Astrocyte of the cerebellum (primary cell): ENCODE results near the gene ACKR2.

ENCODE experiments used
- DNase-seq: peaks from one replicate; pipeline ENCODE4 v3.0.0-alpha.2; 2011; ENCODE audit warnings: low read depth
- H3K4me3 ChIP-seq: 2 replicates; pipeline ENCODE4 v1.5.1; 2011; ENCODE audit warnings: mild to moderate bottlenecking, low read depth, low read length, moderate library complexity
- CTCF ChIP-seq: IDR thresholded peaks from 2 replicates; pipeline ENCODE4 v1.5.1; 2012; ENCODE audit warnings: low read length, low read depth, moderate library complexity, mild to moderate bottlenecking; ENCODE audit errors: missing control alignments
- in situ Hi-C: cut with HindIII; loops from 2 replicates; pipeline ENCODE4 v1.10.0; 2017; ENCODE audit warnings: low sequenced_read_pairs

The ACKR2 gene

GRCh38 chr3:42874749-42875148 lies 65.5 kb downstream of the ACKR2 start:
- TF ChIP-seq CTCF, result no peak
- no peak overlapping the region for H3K4me3 ChIP-seq
- in situ Hi-C loops, result no loop called here

GRCh38 chr3:42875325-42876151 lies 66.3 kb downstream of the ACKR2 start, which contains the start of gene CYP8B1:
Gene CYP8B1, minus strand, starts transcription at chr3:42875879. Its CDS starts 63 bp downstream, at chr3:42875816.
- in situ Hi-C loops, result no loop called here
- no peak within 1 kb of the TSS for H3K4me3 ChIP-seq
- no peak for DNase-seq
- TF ChIP-seq CTCF, result no peak

More at GRCh38 chr3:42874749-42875148, 65.5 kb downstream of the ACKR2 start:
- no peak for DNase-seq

GRCh38 chr3:42876401-42876800 lies 67.2 kb downstream of the ACKR2 start:
- in situ Hi-C loops, result no loop called here
- H3K4me3 ChIP-seq, result no peak overlapping the region
- no peak for TF ChIP-seq CTCF
- no peak for DNase-seq

GRCh38 chr3:42876940-42877720 lies 67.9 kb downstream of the ACKR2 start:
- no peak overlapping the region for H3K4me3 ChIP-seq
- DNase-seq, result no peak
- in situ Hi-C loops, result no loop called here
- TF ChIP-seq CTCF, result no peak

- in situ Hi-C loops, result no loop called here
- no peak for TF ChIP-seq CTCF
- no peak for DNase-seq
- H3K4me3 ChIP-seq, result no peak overlapping the region
These were observed 68.6 kb downstream of the ACKR2 start for GRCh38 chr3:42877881-42878280.

- in situ Hi-C loops, result no loop called here
- DNase-seq, result no peak
- no peak for TF ChIP-seq CTCF
- H3K4me3 ChIP-seq, result no peak overlapping the region
These were observed 70.9 kb downstream of the ACKR2 start for GRCh38 chr3:42880183-42880582.
